EL (cell line): Measurements from ENCODE around the gene GALNT10.
"Not testable (repeated sequence)": the region's sequence is repeated elsewhere in the genome, so short reads cannot be mapped to it uniquely, and the experiment has no call there.

Source experiments
- DNase-seq: peaks from one replicate; pipeline ENCODE4 v3.0.0-alpha.2; 2016

The GALNT10 gene

GRCh38 chr5:154190595-154191304 is at the start of gene GALNT10:
Gene GALNT10, plus strand, starts transcription at chr5:154190733. Its CDS starts 134 bp downstream, at chr5:154190867.
- peak; percentile 72 for DNase-seq

GRCh38 chr5:154141745-154142221 is 48.8 kb upstream of the GALNT10 start:
- DNase-seq, result no peak

GRCh38 chr5:154143211-154143641 is 47.3 kb upstream of the GALNT10 start:
- no peak for DNase-seq

- DNase-seq, result no peak
These were observed 45.3 kb upstream of the GALNT10 start for GRCh38 chr5:154145268-154145667.

- no peak for DNase-seq
These were observed 44.1 kb upstream of the GALNT10 start for GRCh38 chr5:154146409-154146808.

- DNase-seq, result no peak
These were observed 42.9 kb upstream of the GALNT10 start for GRCh38 chr5:154147666-154148065.

- DNase-seq, result not testable (repeated sequence)
These were observed 40.1 kb upstream of the GALNT10 start for GRCh38 chr5:154150471-154150870.

- no peak for DNase-seq
These were observed 32.8 kb upstream of the GALNT10 start for GRCh38 chr5:154157483-154158378.

GRCh38 chr5:154158379-154158737 is 32.2 kb upstream of the GALNT10 start:
- DNase-seq, result no peak

GRCh38 chr5:154159343-154159742 is 31.2 kb upstream of the GALNT10 start:
- DNase-seq, result peak; percentile 39

GRCh38 chr5:154162539-154163151 is 27.9 kb upstream of the GALNT10 start:
- DNase-seq, result no peak

GRCh38 chr5:154163327-154164248 is 26.9 kb upstream of the GALNT10 start:
- DNase-seq, result no peak

- no peak for DNase-seq
These were observed 26.3 kb upstream of the GALNT10 start for GRCh38 chr5:154164249-154164581.

- no peak for DNase-seq
These were observed 24.6 kb upstream of the GALNT10 start for GRCh38 chr5:154165886-154166285.

GRCh38 chr5:154166901-154167791 is 23.4 kb upstream of the GALNT10 start:
- DNase-seq, result no peak

- DNase-seq, result peak; percentile 15
These were observed 22.1 kb upstream of the GALNT10 start for GRCh38 chr5:154168395-154168794.

GRCh38 chr5:154172785-154173184 is 17.7 kb upstream of the GALNT10 start:
- no peak for DNase-seq

GRCh38 chr5:154174091-154174490 is 16.4 kb upstream of the GALNT10 start:
- no peak for DNase-seq

- peak; percentile 47 for DNase-seq
These were observed 14.4 kb upstream of the GALNT10 start for GRCh38 chr5:154176181-154176580.

- DNase-seq, result peak; percentile 21
These were observed 11.9 kb upstream of the GALNT10 start for GRCh38 chr5:154178661-154179060.
